Measurements from ENCODE around the gene CAPN1.

The CAPN1 gene

DNA sequence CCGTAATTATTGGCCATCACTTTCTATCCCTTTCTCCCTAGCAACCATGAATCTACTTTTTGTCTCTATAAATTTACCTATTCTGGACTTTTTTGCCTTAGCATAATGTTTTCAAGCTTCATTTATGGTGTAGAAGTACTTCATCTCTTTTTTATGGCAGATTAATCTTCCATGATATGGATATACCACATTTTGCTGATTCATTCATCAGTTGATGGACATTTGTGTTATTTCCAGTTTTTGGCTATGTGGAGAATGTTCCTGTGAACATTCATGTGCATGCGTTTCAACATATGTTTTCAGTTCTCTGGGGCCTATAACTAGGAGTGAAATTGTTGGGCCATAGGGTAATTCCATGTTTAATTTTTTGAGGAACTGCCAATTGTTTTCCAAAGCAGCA, 12.8 kb downstream of the CAPN1 start:
- DNase-seq (ENCODE audit: low read depth in 2 of 2), result no peak

DNA sequence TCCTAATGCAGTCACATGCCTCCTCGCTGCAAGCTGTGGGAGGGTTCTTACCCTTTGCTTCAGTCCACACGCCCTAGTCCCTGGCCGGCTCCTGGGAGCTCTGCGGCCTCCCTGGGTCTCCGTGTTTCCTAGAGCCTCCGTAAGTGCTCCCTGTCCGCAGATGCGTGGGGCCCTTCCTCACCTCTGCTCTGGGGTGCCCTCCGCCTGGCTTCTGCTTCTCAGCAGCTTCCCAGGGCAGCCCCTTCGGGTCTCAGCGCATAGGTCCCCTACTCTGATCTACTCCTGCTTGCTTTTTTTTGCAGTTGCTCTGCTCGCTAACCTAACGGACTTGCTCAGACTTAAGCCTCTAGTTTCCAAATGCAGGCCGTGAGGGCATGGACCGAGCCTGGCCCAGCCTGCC, 22.4 kb downstream of the CAPN1 start:
- no peak for DNase-seq (ENCODE audit: low read depth in 2 of 2)

DNA sequence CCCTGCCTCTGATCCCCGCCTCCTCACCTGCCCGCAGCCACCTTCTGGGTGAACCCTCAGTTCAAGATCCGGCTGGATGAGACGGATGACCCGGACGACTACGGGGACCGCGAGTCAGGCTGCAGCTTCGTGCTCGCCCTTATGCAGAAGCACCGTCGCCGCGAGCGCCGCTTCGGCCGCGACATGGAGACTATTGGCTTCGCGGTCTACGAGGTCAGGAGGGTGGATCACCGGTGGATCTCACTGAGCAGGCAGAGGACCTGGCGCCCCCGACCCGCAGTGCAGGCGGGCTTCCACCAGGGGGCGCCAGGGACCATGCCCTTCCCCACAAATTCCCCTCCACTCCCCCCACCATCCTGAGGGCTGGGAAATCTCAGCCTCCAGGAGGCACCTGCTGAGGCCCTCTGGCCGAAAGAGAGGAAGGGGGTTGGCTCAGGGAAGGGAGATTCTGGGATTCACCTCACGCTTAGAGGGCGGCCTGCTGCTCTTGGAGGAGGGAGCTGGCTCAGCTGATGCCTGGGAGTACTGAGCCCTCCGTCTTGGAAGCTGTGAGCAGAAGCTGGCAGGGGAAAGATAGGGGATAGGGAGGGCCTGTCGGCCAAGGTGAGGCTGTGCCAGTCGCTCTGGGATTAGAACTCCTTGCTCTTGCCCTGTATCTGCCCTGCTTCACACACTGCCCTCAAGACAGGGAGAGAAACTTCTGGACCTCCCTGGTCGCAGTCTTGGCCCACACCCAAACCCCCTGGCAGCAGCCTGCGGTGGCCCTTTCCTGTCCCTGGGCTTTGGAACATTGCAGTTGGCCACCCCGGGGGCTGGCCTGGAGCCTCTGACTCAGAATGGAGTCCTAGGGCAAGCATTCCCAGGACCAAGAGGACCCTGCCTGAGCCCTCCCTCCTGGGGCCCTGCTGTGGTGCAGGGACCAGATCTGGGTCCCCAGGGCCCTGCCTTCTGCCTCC, 23.2 kb downstream of the CAPN1 start:
- DNase-seq (ENCODE audit: low read depth in 2 of 2), result peak in 1 of 2 donors; percentile 52

DNA sequence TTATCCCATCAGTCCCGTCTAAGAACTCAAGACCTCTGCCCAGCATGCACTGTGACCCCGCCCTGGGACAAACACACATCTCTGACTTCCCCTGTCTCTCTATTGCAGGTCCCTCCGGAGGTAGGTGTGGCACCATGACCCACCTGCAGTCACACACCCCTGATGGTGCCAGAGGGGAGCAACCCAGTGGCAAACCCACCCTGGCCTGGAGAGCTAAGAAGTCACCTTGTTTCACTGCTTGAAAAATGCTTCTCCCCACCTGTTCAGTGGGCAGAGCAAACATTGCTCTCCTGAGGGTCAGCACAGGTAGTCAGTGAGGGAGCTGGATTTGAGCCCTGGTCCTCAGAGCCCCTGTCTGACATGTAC, 23.9 kb downstream of the CAPN1 start:
- DNase-seq (ENCODE audit: low read depth in 2 of 2), result no peak

DNA sequence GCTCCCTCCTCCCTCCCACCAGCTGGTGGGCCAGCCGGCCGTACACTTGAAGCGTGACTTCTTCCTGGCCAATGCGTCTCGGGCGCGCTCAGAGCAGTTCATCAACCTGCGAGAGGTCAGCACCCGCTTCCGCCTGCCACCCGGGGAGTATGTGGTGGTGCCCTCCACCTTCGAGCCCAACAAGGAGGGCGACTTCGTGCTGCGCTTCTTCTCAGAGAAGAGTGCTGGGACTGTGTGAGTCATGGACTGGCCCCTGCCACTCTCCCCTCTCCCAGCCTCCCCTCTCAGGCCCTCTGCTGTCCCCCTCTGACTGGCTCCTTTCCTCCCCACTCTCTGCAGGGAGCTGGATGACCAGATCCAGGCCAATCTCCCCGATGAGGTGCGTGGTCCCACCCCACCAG, 24.7 kb downstream of the CAPN1 start:
- no peak for DNase-seq (ENCODE audit: low read depth in 2 of 2)

DNA sequence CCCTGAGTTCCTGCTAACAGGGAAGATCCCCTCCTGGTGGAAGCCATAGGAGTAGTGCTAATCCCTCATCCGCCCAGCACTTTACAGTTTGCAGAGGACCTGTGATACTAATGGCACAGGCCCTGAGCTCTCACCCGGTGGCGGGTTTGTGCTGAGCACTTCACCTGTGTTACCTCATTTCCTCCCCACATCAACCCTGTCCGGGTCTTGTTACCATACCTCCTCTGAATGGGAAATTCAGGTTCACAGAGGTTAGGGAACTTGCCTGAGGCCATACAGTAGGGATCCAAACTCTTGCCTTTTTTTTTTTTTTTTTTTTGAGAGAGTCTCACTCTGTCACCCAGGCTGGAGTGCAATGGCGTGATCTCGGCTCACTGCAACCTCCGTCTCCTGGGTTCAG, 25.2 kb downstream of the CAPN1 start:
- no peak for DNase-seq (ENCODE audit: low read depth in 2 of 2)

DNA sequence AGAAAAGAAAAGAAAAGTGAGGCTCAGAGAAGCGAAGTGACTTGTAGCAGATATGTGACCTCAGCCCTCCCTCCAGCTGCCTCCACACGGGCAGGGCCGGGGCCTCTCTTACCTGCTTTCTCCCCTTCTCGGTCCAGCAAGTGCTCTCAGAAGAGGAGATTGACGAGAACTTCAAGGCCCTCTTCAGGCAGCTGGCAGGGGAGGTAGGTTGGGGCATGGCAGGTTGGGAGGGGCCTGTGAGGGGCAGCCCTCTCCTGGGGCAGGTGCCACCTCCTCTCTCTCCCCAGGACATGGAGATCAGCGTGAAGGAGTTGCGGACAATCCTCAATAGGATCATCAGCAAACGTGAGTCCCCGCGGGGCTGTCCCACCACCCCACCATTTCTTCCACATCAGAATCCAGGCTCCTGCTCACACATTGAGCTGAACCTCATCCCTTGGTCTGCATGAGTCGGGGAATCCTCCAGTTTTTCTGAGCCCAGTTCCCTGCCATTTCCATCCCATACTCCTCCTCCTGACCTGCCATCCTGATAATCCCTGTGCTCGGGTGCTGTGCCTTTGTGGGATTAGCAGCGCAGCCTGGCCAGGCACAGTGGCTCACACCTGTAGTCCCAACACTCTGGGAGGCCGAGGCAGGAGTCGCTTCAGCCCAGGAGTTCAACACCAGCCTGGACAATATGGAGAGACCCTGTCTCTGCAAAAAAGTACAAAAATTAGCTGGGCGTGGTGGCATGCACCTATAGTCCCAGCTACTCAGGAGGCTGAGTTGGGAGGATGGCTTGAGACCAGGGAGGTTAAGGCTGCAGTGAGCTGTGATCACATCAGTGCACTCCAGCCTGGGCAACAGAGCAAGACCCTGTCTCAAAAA, 26.4 kb downstream of the CAPN1 start:
- DNase-seq (ENCODE audit: low read depth in 2 of 2), result no peak

DNA sequence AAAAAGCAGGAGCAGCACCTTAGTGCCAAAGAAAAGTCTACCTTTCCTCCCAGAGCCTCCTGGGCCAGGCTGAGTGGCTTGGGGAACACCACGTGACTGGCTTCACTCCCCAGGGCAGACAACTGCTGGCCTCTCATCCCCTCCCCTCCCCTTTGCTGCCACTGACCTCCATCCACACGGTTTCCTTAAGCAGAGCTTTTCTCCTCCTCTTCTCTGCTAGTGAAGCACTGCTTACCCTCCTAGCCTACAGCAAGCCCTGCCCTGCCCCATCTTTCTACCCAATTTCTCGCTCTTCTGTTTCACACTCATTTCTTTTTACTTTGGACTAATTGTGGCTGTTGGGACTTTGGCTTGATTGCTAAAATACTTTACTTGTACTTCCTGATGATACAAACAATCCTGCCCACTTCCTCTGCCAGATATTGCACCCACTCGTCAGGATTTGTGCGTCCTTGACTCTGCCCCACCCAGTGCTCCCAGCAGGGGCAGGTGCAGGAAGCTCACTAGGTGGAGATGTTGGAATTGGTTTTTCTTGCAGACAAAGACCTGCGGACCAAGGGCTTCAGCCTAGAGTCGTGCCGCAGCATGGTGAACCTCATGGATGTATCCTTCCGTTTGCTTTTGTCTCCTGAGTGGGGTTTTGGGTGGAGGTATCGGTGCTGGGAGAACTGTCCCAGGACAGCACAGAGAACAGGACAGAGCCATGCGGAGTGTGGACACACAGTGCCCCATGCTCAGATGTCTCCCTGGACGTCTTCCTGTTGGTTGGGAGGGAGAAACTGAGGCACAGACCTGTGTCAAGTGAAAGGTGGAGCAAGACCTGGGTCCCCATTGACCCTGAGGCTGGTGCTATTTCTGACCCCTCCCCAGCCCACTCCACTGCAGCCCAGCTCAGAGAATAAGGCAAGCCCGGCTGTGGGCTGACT, 27.3 kb downstream of the CAPN1 start:
- DNase-seq (ENCODE audit: low read depth in 2 of 2), result no peak

DNA sequence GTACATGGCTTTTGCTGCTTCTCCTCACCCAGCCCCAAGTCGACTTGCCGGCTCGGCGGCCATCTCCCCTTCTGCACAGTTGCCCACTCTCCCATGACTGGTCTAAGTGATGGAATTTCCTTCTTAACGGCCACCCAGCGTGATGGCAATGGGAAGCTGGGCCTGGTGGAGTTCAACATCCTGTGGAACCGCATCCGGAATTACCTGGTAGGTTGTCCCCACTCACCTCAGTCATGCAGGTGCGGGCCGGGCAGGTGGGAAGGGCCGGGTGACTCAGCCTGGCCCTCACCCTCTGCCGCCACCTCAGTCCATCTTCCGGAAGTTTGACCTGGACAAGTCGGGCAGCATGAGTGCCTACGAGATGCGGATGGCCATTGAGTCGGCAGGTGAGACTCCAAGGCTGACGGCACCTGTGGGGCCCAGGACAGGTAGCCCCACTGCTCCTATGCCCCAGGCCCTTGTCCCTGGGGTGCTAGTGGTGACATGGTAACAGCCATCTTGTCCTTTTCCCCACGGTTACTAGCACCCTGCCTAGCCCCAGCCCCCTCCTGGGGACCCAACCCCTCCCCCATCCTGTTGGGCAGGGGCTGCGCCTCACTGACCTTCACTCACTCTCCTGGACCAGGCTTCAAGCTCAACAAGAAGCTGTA, 28.1 kb downstream of the CAPN1 start:
- no peak for DNase-seq (ENCODE audit: low read depth in 2 of 2)

DNA sequence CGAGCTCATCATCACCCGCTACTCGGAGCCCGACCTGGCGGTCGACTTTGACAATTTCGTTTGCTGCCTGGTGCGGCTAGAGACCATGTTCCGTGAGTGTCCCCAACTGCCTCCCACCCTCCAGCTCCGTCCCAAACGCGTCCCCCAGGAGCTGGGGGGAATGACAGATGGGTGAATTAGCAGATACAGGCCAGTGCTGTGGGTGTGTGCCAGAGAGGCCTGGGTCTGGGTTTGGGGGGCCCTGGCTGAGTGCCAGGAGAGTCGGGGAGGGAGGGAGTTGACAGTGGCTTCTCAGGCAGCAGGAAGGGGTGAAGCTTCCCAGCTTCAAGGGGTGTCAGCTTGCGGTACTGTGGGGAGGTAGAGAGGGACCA, 28.6 kb downstream of the CAPN1 start:
- DNase-seq (ENCODE audit: low read depth in 2 of 2), result no peak

DNA sequence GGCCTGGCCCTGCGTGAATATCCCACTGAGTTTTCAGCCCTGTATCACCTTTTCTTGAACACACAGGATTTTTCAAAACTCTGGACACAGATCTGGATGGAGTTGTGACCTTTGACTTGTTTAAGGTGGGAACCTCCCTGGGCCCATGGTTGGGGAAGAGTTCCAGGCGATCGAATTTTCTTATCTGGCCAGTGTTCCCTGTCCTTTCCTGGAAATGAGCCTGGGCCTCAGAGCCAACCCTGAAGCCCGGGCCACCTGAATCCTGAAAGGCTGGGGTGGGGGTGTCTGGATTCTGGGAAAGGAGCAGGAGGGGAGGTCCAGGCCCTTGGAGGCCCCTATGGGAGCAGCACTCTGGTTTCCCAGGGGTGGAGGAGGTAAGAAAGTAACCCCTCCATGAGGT, 29.0 kb downstream of the CAPN1 start:
- DNase-seq (ENCODE audit: low read depth in 2 of 2), result no peak

DNA sequence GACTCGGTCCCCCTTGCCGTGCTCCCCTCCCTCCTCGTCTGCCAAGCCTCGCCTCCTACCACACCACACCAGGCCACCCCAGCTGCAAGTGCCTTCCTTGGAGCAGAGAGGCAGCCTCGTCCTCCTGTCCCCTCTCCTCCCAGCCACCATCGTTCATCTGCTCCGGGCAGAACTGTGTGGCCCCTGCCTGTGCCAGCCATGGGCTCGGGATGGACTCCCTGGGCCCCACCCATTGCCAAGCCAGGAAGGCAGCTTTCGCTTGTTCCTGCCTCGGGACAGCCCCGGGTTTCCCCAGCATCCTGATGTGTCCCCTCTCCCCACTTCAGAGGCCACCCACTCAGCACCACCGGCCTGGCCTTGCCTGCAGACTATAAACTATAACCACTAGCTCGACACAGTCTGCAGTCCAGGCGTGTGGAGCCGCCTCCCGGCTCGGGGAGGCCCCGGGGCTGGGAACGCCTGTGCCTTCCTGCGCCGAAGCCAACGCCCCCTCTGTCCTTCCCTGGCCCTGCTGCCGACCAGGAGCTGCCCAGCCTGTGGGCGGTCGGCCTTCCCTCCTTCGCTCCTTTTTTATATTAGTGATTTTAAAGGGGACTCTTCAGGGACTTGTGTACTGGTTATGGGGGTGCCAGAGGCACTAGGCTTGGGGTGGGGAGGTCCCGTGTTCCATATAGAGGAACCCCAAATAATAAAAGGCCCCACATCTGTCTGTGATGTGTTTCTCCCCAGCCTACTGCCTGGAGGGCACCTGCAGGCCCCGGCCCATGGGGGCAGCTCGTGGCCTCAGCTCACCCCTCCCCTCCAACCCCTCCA, 29.8 kb downstream of the CAPN1 start:
- DNase-seq (ENCODE audit: low read depth in 2 of 2), result no peak

DNA sequence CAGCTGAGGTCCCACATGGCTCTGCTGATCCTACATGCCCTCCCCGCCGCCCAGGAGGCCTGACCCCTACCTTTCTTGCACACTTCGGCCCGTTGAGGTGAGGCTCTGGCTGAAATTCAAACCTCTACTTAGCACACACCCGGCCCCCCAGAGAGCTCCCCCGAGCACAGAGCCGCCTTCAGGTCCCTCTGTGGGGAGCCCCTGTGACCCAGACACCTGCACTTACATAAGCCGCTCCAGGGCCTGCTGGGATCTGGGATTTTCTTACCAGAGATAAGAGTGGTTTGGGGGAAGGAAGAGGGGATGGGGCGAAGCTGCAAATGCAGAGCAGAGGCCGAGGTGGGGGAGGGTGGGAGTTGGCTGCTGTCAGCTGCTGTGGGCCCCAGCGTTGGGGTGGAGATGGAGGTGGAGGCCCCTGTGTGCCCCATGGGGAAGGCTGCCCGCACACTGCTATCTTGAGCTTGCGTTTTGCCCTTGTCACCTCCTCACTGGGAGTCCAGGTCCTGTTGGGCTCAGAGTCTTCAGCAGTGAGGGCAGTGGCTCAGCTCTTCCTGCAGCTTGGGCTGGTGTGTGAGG, 30.6 kb downstream of the CAPN1 start:
- no peak for DNase-seq (ENCODE audit: low read depth in 2 of 2)

DNA sequence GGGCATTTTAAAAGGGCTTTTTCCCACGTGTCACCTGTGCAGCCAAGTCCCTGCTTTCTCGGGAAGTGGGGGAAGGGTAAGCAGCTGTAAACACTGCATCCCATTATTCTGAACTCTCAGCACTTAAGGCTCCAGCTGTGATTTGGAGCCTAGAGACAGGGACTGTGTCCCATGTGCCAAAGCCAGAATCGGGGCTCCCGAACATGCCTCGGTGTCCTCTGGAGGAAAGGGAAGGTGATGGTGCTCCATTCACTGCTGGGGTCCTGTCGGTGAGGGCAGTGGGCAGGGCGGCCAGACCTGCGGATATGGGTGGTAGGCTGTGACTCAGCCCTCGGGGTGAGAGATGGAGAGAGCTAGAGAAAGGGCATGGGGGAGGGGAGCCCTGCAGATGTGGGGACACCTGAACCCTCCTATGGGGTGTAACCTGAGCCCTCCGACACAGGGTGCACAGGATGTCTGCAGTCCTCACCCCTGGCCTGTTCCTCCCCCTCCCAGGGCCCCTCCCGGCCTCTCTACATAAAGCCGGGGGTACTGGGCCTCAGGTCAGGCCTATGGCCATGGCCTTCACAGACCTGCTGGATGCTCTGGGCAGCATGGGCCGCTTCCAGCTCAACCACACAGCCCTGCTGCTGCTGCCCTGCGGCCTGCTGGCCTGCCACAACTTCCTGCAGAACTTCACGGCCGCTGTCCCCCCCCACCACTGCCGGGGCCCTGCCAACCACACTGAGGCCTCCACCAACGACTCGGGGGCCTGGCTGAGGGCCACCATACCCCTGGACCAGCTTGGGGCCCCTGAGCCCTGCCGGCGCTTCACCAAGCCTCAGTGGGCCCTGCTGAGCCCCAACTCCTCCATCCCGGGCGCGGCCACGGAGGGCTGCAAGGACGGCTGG, 31.8 kb downstream of the CAPN1 start:
- DNase-seq (ENCODE audit: low read depth in 2 of 2), result no peak

DNA sequence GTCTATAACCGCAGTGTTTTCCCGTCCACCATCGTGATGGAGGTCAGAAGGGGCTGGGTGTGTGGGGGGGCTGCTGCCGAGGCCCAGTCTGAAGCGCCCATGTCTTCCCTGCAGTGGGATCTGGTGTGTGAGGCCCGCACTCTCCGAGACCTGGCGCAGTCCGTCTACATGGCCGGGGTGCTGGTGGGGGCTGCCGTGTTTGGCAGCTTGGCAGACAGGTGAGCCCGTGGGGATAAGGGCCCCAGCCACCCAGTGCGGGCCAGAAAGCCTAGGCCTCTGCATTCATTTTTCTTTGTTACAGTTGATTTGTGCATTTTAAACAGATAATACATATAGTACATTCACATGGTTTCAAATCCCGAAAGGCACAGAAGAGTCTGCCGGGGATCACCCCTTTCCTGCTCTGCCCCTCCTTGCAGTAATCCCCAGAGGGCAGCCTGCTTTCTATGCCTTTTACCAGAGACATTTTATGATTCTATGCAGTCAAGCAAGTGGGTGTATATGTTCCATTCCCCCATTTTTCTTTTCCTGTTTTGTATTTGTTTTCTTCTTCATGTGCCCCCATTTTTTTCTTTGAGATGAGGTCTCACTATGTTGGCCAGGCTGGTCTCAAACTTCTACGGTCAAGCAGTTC, 32.6 kb downstream of the CAPN1 start:
- DNase-seq (ENCODE audit: low read depth in 2 of 2), result no peak

DNA sequence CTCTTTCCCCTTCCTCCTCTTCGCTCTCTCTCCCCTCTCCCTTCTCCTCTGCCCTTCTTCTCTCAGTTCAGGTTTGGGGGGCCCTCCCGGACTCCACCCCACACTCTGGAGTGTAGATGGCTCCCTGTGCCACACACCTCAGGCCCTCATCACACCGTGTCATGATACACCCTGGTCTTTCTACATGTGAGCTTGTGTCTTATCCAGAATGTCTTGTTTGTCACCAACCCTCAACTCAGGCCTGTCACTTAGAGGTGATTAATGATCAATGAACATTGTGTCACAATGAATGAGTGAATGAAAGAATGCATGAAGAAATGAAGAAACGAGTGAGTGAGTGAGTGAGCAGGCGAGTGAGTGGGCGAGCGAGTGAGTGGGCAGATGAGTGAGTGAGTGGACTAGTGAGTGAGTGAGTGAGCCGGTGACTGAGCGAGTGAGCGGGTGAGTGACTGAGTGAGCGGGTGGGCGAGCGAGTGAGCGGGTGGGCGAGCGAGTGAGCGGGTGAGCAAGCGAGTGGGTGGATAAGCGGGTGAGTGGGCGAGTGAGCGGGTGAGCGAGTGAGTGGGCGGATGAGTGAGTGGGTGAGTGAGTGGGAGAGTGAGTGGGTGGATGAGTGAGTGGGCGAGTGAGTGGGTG, 33.8 kb downstream of the CAPN1 start:
- DNase-seq (ENCODE audit: low read depth in 2 of 2), result peak in 1 of 2 donors; percentile 23

DNA sequence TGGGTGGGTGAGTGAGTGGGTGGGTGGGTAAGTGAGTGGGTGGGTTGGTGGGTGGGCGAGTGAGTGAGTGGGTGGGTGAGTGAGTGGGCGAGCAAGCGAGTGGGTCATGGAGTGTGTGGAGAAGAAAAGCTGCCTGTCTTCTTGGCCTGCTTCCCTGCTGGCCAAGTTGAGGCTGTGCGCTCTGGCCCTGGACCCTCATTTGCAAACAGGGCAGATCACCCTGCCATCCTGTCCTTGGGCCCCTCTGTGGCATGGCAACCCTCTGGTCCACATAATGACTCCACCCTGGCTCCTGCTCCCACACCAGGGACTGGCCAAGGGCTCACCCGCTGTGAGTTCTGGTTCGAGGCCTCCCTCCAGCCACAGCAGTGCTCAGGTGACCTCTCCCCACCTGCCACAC, 35.1 kb downstream of the CAPN1 start:
- DNase-seq (ENCODE audit: low read depth in 2 of 2), result no peak
